Cardiac muscle cell (in vitro differentiated cells and primary cell): ENCODE measurements around the gene MCTP1. TPM values are rescaled to one million over a fixed set of nuclear protein-coding genes. Genes with fewer than 3 reads are reported as not detected.
"Not testable (repeated sequence)": the region's sequence is repeated elsewhere in the genome, so short reads cannot be mapped to it uniquely, and the experiment has no call there.

Source experiments
- DNase-seq, 2 donors: peaks; one replicate each; pipeline versions ENCODE4 v3.0.0 to v3.0.0-alpha.2; 2010 to 2017; ENCODE audit warnings: low read depth in 1 of 2, low spot score in 1 of 2
- H3K27ac ChIP-seq: fragments of 200-600 bp; sonication (generic); 2 replicates; pipeline ENCODE4 v1.5.1; 2016
- H3K27me3 ChIP-seq: fragments of 200-600 bp; sonication (generic); 2 replicates; pipeline ENCODE4 v1.6.0; 2016; ENCODE audit warnings: control low read depth
- H3K36me3 ChIP-seq: fragments of 200-600 bp; sonication (generic); 2 replicates; pipeline ENCODE4 v1.5.1; 2016; ENCODE audit warnings: control low read depth
- H3K4me1 ChIP-seq: fragments of 200-600 bp; sonication (generic); 2 replicates; pipeline ENCODE4 v1.8.1; 2017; ENCODE audit warnings: low read depth, mild to moderate bottlenecking, mixed run types
- H3K4me3 ChIP-seq: fragments of 200-600 bp; sonication (generic); 2 replicates; pipeline ENCODE4 v1.5.1; 2016; ENCODE audit warnings: mild to moderate bottlenecking
- H3K9me3 ChIP-seq: fragments of 200-600 bp; sonication (generic); 2 replicates; pipeline ENCODE4 v1.5.1; 2017; ENCODE audit warnings: low read depth, mild to moderate bottlenecking, control low read depth
- polyA plus RNA-seq: library from polyadenylated mRNA; unstranded; fragments of >200 nt; fragmentation: Nextera tagmentation; extraction: Ambion mirVana; gene quantifications from 2 replicates; pipeline ENCODE4 v1.2.1, GENCODE V29; 2016
- total RNA-seq: library from RNA; depleted of rRNA; stranded (reverse); fragments of >200 nt; gene quantifications from 2 replicates; pipeline ENCODE4 v1.2.3, GENCODE V29; 2016
- TF ChIP-seq, protein P1 (sequence below): IDR thresholded peaks from 2 replicates; pipeline ENCODE4 v1.5.1; 2012; ENCODE audit warnings: low read depth, mild to moderate bottlenecking, low read length

MCTP1 gene
- total and polyA plus RNA-seq, 2 experiments from 2014 or later = 1.4 TPM; not detected in 1

DNA sequence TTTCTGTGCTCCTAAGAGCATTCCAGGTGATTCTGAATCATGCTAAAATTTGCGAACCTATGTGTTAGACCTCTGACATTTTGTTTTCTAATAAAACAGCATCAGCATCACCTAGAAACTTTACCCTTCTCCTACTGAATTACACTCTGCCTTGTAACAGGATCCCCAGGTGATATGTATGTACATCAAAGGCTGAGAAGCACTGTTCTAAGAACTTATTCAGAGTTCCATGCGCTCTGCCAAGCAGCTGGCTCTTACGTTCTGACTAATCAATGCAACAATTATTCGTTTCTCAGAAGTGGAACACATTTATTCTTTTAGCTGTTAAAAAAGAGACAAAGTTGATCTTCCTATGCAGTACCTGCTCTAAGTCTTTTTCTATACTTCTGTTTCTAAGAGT, 437.9 kb downstream of the MCTP1 start:
- DNase-seq = no peak
- no peaks in the 10 kb centered on the region for H3K9me3 ChIP-seq
- H3K4me1 ChIP-seq = no peaks in the 10 kb centered on the region
- no peak overlapping the region for H3K27ac ChIP-seq
- TF ChIP-seq, protein P1, sequence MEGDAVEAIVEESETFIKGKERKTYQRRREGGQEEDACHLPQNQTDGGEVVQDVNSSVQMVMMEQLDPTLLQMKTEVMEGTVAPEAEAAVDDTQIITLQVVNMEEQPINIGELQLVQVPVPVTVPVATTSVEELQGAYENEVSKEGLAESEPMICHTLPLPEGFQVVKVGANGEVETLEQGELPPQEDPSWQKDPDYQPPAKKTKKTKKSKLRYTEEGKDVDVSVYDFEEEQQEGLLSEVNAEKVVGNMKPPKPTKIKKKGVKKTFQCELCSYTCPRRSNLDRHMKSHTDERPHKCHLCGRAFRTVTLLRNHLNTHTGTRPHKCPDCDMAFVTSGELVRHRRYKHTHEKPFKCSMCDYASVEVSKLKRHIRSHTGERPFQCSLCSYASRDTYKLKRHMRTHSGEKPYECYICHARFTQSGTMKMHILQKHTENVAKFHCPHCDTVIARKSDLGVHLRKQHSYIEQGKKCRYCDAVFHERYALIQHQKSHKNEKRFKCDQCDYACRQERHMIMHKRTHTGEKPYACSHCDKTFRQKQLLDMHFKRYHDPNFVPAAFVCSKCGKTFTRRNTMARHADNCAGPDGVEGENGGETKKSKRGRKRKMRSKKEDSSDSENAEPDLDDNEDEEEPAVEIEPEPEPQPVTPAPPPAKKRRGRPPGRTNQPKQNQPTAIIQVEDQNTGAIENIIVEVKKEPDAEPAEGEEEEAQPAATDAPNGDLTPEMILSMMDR = no peak
- no peaks in the 10 kb centered on the region for H3K27me3 ChIP-seq
- no peaks in the 10 kb centered on the region for H3K36me3 ChIP-seq
- H3K4me3 ChIP-seq = no peak overlapping the region

DNA sequence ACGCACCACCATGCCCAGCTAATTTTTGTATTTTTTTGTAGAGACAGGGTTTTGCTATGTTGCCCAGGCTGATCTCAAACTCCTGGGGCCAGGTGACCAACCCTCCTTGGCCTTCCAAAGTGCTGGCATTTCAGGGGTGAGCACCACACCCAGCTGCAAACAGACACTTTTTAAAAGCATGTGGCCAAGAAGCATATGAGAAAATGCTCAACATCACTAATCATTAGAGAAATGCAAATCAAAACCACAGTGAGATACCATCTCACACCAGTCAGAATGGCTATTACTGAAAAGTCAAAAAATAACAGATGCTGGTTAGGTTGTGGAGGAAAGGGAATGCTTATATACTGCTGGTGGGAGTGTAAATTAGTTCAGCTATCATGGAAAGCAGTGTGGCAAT, 439.2 kb downstream of the MCTP1 start:
- not testable (repeated sequence) for H3K27ac ChIP-seq, H3K4me1 ChIP-seq, H3K4me3 ChIP-seq, DNase-seq, H3K9me3 ChIP-seq, H3K36me3 ChIP-seq, H3K27me3 ChIP-seq

DNA sequence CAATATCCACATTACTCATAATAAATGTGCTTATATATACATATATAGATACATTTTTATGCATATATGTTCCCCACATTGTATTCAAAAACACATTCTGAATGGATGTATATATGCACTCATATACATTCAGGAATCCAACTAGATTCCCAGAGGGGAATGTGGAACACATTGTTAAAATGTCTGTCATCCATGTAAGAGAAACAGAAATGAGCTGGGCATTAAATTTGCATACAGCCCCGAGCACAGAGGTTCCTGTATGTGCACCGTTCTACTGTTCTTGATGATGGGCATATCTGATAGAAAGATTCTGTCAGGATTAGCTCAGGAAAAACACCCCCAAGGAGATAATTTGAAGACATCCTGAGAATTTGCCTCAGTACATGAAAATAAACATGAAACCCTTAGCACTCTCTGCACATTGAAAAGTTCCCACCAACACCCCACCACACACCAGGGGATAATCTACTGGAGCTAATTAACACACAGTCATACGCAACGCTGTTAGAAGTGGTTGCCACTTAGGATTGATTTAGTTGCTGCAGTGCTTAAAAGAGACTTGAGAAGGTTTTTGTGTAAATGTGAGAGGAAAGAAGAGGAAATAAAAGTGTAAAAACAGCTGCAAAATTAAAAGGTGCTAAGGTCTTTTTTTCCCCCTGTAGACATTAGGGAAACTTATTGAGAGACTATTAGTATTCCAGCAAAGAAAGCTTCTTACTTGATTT, 443.1 kb downstream of the MCTP1 start:
- no peaks in the 10 kb centered on the region for H3K9me3 ChIP-seq
- TF ChIP-seq, protein P1 = no peak
- no peak for DNase-seq
- no peak overlapping the region for H3K27ac ChIP-seq
- H3K27me3 ChIP-seq = no peaks in the 10 kb centered on the region
- H3K36me3 ChIP-seq = no peaks in the 10 kb centered on the region
- no peaks in the 10 kb centered on the region for H3K4me1 ChIP-seq
- no peak overlapping the region for H3K4me3 ChIP-seq

DNA sequence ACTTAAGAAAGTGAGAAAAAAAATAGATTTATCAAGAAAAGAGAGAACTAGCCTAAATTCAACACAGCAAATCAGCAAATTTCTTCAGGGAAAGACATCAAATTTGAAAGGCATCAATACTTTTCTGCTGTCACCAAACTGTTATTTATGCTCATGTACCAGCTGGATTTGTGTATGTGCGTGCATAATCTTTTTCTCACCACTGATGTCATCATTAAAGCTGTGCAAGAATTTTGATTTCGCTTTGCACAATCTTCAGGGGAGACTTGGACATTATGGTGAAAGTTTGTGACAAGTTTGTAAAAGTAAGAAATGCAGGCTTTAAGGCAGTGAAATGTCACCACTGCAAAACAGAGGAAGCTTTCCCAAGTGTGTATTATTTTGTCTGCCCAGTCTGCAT, 451.0 kb downstream of the MCTP1 start:
- Histone ChIP-seq H3K27ac (no peak overlapping the region), H3K36me3 (no peaks in the 10 kb centered on the region), H3K4me1 (no peaks in the 10 kb centered on the region), H3K27me3 (no peaks in the 10 kb centered on the region), H3K4me3 (no peak overlapping the region), H3K9me3 (no peaks in the 10 kb centered on the region)
- TF ChIP-seq, protein P1 = no peak
- DNase-seq = no peak

DNA sequence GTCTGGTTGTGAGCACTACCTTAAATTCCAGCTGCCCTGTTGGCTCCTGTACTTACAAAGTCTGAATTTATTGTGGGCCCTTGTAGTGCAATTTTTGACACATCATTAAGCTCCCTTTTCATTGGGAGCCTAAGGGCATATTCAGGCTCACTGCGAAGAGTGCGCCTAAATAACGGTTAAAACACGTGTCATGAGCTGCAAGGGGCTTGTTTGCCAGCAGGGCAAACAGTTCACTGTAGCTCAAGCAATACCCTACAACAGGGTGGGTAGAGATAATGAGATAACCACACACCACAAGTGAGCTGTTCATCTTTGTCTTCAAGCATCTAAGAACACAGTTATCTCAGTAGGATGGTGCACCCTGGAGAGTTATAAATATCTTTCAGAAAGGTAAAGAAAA, 452.2 kb downstream of the MCTP1 start:
- TF ChIP-seq, protein P1 = no peak
- DNase-seq = no peak
- Histone ChIP-seq H3K9me3 (no peaks in the 10 kb centered on the region), H3K27ac (no peak overlapping the region), H3K36me3 (no peaks in the 10 kb centered on the region), H3K4me3 (no peak overlapping the region), H3K4me1 (no peaks in the 10 kb centered on the region), H3K27me3 (no peaks in the 10 kb centered on the region)

DNA sequence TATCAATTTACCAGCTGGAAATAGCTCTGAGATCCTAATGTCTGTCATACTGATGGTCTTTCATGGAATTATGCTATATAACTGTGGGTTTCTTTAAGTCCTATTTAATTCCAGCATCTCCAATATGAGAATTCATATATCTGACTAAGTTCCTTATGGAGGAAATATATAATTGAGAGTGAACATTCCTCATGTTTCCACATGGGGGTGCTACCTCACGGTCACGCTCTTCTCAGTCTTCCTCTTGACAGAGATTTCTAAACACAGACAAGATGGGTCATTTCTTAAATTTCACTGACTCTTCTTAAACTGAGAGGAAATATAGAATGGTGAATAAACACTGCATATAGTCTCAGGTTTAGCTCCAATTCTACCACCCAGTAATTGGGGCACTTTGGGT, 454.4 kb downstream of the MCTP1 start:
- Histone ChIP-seq H3K36me3 (no peaks in the 10 kb centered on the region), H3K4me1 (no peaks in the 10 kb centered on the region), H3K9me3 (no peaks in the 10 kb centered on the region), H3K27me3 (no peaks in the 10 kb centered on the region), H3K4me3 (no peak overlapping the region), H3K27ac (no peak overlapping the region)
- peak; percentile 6 to 8 for DNase-seq
- TF ChIP-seq, protein P1 = peak; percentile 29

DNA sequence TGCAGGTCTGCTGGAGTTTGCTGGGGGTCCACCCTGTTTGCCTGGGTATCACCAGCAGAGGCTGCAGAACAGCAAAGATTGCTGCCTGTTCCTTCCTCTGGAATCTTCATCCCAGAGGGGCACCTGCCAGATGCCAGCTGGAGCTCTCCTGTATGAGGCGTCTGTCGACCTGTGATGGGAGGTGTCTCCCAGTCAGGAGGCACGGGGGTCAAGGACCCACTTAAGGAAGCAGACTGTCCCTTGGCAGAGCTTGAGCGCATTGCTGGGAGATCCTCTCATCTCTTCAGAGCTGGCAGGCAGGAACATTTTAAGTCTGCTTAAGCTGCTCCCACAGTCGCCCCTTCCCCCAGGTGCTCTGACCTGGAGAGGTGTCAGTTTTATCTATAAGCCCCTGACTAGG, 456.7 kb downstream of the MCTP1 start:
- H3K27me3 ChIP-seq, H3K4me3 ChIP-seq, H3K27ac ChIP-seq, DNase-seq, H3K9me3 ChIP-seq, H3K4me1 ChIP-seq, H3K36me3 ChIP-seq: not testable (repeated sequence)
